HEK293 (cell line): ENCODE measurements around the gene FBXL7.

Experiments
- CTCF ChIP-seq: fragments of 450-650 bp; formaldehyde crosslinking; IDR thresholded peaks from 2 replicates; pipeline ENCODE4 v1.5.1; 2016; ENCODE audit warnings: missing biosample characterization, missing genetic modification characterization
- ZNF311 ChIP-seq: fragments of 450-650 bp; formaldehyde crosslinking; IDR thresholded peaks from 2 replicates; pipeline ENCODE4 v1.5.1; 2017; ENCODE audit warnings: missing biosample characterization, missing genetic modification characterization, borderline replicate concordance
- ZNF423 ChIP-seq: fragments of 450-650 bp; formaldehyde crosslinking; IDR thresholded peaks from 2 replicates; pipeline ENCODE4 v1.5.1; 2016; ENCODE audit warnings: missing biosample characterization, missing genetic modification characterization

GRCh38 chr5:15610216-15610615 lies 110.2 kb downstream of the FBXL7 start:
- no peak for TF ChIP-seq ZNF423 (tag by site-specific recombination)
- no peak for TF ChIP-seq ZNF311
- no peak for TF ChIP-seq CTCF
